ENCODE results near the gene MGAT4A.
"Not testable (repeated sequence)": the region's sequence is repeated elsewhere in the genome, so short reads cannot be mapped to it uniquely, and the experiment has no call there.

Gene MGAT4A

GRCh38 chr2:98669675-98670074 lies 61.3 kb downstream of the MGAT4A start:
- DNase-seq (ENCODE audit: low read depth), result peak; percentile 15
- H3K4me3 ChIP-seq (ENCODE audit: low read length), result no peak overlapping the region
- no peak for TF ChIP-seq CTCF (IDR thresholded peaks at IDR 0.05; ENCODE audit: insufficient read depth, low read depth, low read length, missing control alignments)

GRCh38 chr2:98665677-98666076 lies 65.3 kb downstream of the MGAT4A start:
- H3K4me3 ChIP-seq (ENCODE audit: low read length), result no peak overlapping the region
- TF ChIP-seq CTCF (IDR thresholded peaks at IDR 0.05; ENCODE audit: insufficient read depth, low read depth, low read length, missing control alignments), result no peak
- DNase-seq (ENCODE audit: low read depth), result no peak

GRCh38 chr2:98664323-98664722 lies 66.6 kb downstream of the MGAT4A start:
- no peak for TF ChIP-seq CTCF (IDR thresholded peaks at IDR 0.05; ENCODE audit: insufficient read depth, low read depth, low read length, missing control alignments)
- H3K4me3 ChIP-seq (ENCODE audit: low read length), result no peak overlapping the region
- DNase-seq (ENCODE audit: low read depth), result peak; percentile 92

GRCh38 chr2:98663511-98664090 lies 67.3 kb downstream of the MGAT4A start:
- TF ChIP-seq CTCF (IDR thresholded peaks at IDR 0.05; ENCODE audit: insufficient read depth, low read depth, low read length, missing control alignments), result no peak
- no peak overlapping the region for H3K4me3 ChIP-seq (ENCODE audit: low read length)
- no peak for DNase-seq (ENCODE audit: low read depth)

- not testable (repeated sequence) for DNase-seq (ENCODE audit: low read depth); H3K4me3 ChIP-seq (ENCODE audit: low read length)
Observed at GRCh38 chr2:98659491-98659840, 71.5 kb downstream of the MGAT4A start.

- H3K4me3 ChIP-seq (ENCODE audit: low read length), result no peak overlapping the region
- TF ChIP-seq CTCF (IDR thresholded peaks at IDR 0.05; ENCODE audit: insufficient read depth, low read depth, low read length, missing control alignments), result no peak
- DNase-seq (ENCODE audit: low read depth), result peak; percentile 36
Observed at GRCh38 chr2:98658816-98659490, 72.0 kb downstream of the MGAT4A start.

- no peak for TF ChIP-seq CTCF (IDR thresholded peaks at IDR 0.05; ENCODE audit: insufficient read depth, low read depth, low read length, missing control alignments)
- no peak overlapping the region for H3K4me3 ChIP-seq (ENCODE audit: low read length)
- no peak for DNase-seq (ENCODE audit: low read depth)
Observed at GRCh38 chr2:98656800-98657199, 74.1 kb downstream of the MGAT4A start.

All from epithelial cell of esophagus (primary cell).